NCI-H128 (cell line): ENCODE data around the gene SH2B3.
"Not testable (repeated sequence)": the region's sequence is repeated elsewhere in the genome, so short reads cannot be mapped to it uniquely, and the experiment has no call there.

Source experiments
- DNase-seq: peaks from one replicate; lab custom pipeline; 2025; ENCODE audit not compliant: unreplicated experiment; lab: John Stamatoyannopoulos, UW

The SH2B3 gene

DNA sequence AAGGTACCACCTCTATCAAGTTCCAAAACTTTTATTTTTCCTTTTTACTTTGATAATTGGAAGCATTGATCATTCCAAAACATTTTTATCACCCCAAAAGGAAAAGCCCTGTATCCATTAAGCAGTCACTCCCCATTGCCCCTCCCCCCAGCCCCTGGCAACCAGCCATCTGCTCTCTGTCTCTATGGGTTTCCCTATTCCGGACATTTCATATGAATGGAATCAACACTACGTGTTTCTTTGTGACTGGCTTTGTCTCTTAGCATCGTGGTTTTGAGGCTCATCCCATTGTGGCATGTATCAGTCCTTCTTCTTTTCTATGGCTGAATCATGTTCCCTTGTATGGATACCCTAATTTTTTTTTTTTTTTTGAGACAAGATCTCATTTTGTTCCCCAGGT, 18.8 kb upstream of the SH2B3 start:
- DNase-seq, result no peak

DNA sequence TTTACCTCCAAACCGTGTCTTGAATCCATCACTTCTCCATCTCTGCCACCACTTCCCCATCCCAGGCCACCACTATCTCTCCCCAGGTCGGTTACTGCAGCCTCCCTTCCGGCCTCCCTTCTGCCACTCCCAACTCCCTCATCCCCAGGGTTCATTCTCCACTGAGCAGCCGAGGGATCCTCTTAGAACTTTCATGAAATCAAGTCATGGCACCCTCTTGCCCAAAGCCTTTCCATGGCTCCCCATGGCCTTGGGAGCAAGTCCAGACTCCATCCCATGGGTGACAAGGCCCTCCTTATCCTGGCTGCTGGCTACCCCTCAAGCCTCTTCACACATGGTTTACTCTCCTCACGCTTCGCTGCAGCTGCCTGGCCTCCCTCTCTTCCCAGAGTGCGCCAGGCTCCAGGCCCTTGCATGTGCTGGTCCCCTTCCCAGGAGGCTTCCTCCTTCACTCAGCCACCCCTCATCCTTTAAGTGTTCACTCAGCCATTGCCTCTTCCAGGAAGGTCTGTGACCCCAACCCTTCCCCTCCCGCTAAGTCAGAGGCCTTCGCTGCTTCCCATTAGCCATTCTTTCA, 17.9 kb upstream of the SH2B3 start:
- DNase-seq, result no peak

GRCh38 chr12:111389635-111390034, 16.1 kb upstream of the SH2B3 start:
- no peak for DNase-seq

- no peak for DNase-seq
These were observed 14.8 kb upstream of the SH2B3 start for GRCh38 chr12:111390910-111391309.

- DNase-seq, result no peak
These were observed 11.9 kb upstream of the SH2B3 start for GRCh38 chr12:111393700-111394300.

DNA sequence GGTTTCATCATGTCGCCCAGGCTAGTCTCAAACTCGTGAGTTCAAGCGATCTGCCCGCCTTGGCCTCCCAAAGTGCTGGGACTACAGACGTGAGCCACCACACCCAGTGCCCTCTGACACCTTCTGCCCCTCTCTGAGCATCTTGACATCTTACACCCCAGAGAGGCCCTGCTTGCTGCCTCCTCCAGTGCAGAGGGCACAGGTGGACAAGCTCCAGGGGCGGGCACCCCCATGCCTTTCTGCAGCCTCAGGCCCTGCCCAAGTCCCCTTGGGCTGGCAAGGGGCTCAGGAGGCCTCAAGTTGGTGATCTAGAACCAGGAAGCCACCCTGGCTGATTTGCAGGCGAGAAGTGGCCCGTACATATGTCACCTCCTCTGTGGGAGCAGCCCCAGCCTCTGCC, 11.2 kb upstream of the SH2B3 start:
- no peak for DNase-seq

GRCh38 chr12:111395336-111396187, 10.2 kb upstream of the SH2B3 start:
- DNase-seq, result no peak

DNA sequence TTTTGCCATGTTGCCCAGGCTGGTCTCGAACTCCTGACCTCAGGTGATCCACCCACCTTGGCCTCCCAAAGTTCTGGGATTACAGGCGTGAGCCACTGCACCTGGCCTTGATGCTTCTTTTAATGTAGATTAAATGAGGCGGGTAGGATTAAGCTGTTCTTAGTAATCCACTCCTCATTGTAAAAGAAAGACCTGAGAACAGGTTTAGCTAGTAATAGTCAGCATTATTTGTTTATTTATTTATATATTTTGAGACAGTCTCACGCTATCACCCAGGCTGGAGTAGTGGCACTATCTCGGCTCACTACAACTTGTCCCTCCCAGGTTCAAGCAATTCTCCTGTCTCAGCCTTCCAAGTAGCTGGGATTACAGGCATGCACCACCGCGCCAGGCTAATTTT, 9.5 kb upstream of the SH2B3 start:
- not testable (repeated sequence) for DNase-seq

- DNase-seq, result no peak
These were observed 8.8 kb upstream of the SH2B3 start for GRCh38 chr12:111396726-111397445.

- DNase-seq, result no peak
These were observed 7.2 kb upstream of the SH2B3 start for GRCh38 chr12:111398530-111398929.

DNA sequence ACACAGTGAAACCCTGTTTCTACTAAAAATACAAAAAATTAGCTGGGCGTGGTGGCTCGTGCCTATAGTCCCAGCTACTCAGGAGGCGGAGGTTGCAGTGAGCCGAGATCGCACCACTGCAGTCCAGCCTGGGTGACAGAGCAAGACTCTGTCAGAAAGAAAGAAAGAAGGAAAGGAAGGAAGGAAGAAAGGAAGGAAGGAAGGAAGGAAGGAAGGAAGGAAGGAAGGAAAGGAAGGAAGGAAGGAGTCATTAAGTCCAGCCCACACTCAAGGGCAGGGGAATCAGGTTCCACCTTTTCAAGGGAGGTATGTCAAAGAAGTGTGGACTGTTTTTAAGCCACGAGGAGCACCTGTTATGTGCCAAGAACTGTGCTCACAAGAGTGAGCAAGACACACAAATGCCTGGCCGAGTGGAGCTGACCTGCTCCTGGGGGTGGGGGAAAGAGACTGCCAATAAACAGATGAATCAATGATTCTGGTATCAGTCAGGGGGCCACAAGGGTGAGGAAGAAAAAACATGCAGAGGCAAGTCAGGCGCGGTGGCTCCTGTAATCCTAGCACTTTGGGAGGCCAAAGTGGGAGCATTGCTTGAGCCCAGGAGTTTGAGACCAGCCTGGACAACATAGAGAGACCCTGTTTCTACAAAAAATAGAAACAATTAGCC, 5.8 kb upstream of the SH2B3 start:
- not testable (repeated sequence) for DNase-seq

DNA sequence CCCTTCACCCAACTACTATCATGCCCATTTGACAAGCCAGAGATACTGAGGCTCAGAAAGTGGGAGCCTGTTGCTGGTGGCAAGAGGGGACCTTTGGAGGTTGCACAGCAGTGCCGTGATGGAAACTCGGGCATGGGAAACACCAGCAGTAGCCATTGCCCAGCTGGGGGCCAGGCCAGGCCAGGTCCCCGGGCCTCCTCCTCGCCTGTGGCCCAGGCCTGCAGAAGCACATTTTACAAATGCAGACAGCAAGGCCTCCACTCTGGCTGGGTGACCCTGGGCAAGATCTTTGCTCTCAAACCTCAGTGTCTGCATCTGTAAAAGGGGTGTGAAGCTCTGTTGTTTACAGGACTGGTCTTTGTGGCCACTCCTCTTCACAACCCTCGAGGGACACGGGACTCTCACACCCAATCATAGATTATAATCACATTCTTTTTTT, 4.5 kb upstream of the SH2B3 start:
- no peak for DNase-seq

GRCh38 chr12:111402490-111402824, 3.3 kb upstream of the SH2B3 start:
- DNase-seq, result not testable (repeated sequence)

GRCh38 chr12:111404362-111405148, 1.2 kb upstream of the SH2B3 start:
- DNase-seq, result no peak

DNA sequence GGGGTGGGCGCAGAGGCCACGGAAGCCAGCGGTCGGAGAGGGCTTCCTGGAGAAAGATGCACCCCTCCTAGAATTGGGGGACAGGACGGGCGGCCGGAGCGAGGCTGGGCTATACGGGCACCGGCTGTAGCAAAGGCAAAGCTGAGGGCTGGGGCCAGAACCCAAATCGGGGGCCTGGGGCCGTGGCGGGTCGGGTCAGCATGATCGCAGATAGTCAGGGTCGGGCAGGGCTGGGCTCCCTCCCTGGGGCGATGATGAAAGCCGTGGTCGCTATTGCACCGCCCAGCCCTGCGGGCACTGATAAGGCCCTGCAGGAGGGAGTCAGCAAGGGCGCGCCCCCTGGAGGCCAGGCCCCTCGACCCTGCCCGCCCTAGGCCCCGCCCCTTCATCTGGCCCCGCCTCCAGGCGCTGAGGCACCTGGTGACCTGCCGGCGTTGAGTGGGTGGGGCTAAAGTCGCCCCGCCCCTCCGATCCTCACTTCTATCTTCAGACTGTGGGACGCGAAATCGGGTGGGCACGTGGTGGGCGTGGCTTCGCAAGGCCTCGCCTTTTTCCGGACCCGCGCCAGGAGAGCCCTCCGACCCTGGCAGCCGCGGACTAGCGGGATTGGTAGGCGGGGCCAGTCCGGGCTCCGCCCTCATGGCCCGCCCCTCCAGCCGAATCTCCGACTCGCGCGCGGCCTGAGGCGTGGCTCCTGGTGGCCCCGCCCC, 419 bp upstream of the SH2B3 start:
- peak; percentile 84 for DNase-seq

DNA sequence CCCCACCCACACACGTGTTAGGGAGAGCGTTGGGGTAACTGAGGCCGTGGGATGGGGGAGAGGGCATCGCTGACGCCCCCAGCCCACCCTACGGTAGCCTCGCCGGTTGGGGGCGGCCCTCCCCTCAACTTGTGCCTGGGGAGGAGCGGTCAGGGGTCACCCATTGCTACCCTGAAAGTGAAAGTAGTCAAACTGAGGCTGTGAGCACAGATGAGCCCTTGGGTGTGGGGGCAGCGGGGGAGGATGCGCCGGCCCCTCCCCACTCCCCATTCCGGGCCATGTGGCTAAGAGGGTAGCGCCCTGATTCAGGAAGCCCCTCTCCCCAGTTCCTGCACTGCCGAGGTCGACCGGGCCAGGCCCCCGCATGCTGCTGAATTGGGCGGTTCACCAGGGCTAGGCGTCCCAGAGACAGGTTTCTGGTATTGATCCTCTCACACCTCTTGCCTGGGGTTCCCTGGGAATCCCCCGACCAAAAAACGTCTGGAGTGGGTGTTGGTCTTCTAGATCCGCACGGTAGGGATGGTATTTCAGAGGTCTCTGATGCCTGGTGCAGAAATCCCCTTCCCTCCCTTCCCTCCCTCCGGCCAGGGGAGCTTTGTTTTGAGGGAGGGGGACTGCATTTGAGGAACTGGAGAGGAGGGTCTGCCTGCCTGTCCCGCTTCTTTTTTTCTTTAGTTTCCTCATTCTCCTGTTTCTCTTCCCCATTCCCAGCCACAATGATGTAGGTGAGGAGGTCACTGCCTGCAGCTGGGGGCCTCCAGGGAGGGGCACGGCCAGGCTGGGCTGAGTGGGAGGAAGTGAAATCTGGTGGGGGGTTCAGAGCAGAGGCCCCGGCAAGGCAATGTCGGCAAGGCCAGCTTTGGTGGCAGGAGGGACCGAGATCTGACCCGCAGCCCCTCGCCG, 1.0 kb downstream of the SH2B3 start:
- DNase-seq, result no peak

- DNase-seq, result no peak
These were observed 1.8 kb downstream of the SH2B3 start for GRCh38 chr12:111407377-111408115.

DNA sequence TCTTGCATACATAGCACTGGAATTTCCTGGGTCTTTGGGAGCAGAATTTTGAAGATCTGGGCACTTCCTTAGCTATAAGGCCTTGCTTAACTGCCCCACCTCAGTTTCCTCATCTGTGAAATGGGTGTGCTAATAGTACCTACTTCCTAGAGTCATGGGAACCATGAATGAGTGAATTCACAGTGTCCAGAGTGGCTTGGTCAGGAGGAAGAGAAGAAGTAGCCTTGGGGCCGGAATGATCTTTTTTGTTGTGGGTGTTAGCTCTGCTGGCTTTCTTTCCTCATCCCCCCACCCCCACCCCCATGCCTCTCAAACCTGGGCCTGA, 2.4 kb downstream of the SH2B3 start:
- DNase-seq, result no peak
